Forelimb muscle (tissue), 1 donor: ENCODE data around the gene KRT33B. TPM values are rescaled to one million over a fixed set of nuclear protein-coding genes. Genes with fewer than 3 reads are reported as not detected.
"Not testable (repeated sequence)": the region's sequence is repeated elsewhere in the genome, so short reads cannot be mapped to it uniquely, and the experiment has no call there.

Source experiments
- DNase-seq: peaks from one replicate; pipeline ENCODE4 v3.0.0-alpha.2; 2013; ENCODE audit warnings: low read depth
- polyA plus RNA-seq: library from polyadenylated mRNA; unstranded; fragments of 120-200 nt; gene quantifications from one replicate; pipeline ENCODE4 v1.2.1, GENCODE V29; 2013; ENCODE audit not compliant: insufficient read length

The KRT33B gene
- polyA plus RNA-seq, 1 donor = not detected

- DNase-seq = no peak
Measured at GRCh38 chr17:41347869-41348760, 21.5 kb downstream of the KRT33B start.

DNA sequence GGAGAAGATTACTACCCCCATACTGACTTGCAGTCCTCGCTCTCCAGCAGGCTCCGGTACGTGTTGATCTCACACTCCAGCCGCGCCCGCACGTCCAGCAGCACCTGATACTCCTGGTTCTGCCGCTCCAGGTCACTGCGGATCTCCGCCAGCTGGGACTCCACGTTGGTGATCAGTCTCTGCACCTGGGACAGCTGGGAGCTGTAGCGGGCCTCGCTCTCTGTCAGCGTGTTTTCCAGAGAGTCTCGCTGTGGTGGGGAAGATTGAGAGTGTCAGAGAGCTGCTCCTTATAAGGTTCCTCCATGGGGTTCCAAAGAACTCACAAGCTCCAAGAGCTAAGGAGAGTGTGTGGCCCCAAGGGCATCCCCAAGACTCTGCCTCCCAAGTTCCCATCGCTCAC lies 23.2 kb downstream of the KRT33B start:
- not testable (repeated sequence) for DNase-seq

GRCh38 chr17:41345992-41346391 lies 23.6 kb downstream of the KRT33B start:
- DNase-seq = no peak

GRCh38 chr17:41343029-41343428 lies 26.6 kb downstream of the KRT33B start:
- DNase-seq = no peak

DNA sequence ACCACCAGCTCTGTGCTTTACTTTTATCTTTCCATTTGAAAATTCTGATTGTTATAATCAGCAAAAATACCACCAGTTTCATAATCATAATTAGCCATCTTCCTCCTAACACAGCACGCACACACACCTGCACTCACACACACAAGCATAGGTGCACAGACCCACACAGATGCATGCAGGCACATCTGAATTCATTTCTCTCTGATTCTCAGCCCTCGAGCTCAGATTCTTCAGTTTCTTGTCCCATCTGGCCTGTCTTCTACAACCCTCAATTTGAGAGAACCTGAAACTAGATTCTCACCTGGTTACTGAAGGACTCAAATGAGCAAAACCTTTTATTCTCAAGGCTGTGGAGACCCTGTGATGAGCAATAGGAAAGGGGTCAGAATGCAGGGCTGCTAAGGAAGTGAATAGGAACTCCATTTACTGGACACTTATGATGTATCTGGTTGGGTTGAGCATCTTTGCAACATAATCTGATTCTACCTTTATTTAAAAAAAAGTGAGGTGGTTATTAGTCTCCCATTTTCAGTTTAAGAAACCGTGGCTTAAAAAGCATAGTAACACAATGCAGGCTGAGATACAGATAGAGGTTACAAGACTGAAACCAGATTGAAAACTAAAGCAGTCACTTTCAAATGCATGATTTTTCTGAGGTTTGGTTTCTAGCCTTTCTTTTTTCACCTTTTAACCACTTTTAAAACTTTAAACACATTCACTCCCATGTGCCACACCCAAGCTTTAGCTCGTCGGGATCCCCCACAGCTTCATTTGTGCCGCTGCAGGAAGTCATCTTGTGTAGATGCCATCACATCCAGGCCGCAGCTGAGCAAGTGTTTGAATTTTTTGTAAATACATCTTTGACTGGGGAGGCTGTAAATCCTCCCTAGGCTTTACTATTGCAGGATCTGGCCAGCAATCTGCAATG lies 28.4 kb downstream of the KRT33B start:
- no peak for DNase-seq

GRCh38 chr17:41340494-41340893 lies 29.1 kb downstream of the KRT33B start:
- no peak for DNase-seq

- no peak for DNase-seq
Measured at GRCh38 chr17:41339571-41340172, 29.9 kb downstream of the KRT33B start.

DNA sequence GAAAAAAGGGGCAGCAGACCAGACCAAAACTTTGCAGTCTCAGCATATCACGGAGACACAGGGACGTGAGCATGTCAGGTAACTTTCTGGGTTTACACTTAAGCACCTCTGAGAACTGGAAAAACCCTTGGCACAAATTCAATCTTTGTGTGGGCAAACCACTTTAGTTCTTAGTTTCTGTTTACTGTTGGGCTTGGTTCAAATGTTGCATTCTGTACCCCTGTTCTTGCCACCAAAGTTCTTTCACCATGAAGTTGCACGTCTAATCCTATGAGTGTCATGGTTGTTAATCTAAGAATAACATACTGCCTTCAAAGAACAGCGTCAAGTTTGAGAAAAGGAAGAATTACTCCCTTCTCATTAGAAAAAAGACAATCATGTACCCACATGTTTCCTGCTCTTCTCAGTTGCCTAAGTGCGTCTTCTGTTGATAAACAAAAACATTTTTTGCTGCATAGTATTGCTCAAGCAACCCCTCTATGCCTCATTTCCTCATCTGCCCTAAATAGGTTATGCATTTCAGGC lies 30.6 kb downstream of the KRT33B start:
- DNase-seq = no peak

GRCh38 chr17:41335747-41336146 lies 33.9 kb downstream of the KRT33B start:
- DNase-seq = no peak

DNA sequence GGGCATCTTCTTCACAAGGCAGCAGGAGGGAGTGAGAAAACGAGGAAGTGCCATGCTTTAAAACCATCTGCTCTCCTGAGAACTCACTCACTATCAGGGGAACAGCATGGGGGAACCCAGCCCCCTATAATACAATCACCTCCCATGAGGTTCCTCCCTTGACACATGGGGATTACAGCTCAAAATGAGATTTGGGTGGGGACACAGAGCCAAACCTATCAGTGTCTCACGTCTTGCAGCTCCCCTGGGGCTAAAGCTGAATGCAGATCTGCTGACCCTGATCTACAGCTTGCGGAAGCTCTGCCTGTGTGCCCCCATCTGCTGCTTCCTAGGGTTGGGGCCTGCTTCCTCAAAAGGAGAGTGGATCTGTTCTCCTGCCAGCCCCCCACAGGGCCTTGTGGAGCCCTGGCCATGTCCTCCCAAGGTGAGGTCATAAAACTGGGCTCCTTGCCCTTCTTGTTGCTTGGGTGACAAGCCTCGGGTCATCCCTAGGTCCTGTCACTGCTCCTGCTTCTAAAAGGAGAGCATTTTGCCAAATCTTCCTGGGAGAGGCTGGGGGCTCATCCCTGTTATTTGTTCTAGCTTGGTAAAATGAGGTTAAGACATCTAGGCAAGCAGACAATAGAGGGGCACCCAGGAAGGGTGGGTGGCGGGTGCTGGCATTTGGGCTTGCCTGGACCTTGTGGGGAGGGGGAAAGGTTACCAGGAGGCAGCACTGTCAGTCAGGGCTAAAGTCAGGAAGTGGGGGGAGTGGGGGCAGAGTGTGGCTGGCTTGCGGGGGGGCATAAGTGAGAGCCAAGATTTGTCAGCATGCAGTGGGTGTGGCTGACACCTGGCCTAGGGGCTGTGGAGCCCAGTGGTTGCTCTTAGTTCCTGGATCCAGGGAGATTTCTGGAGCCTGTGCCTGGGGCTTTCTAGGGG lies 35.0 kb downstream of the KRT33B start:
- DNase-seq = no peak

- no peak for DNase-seq
Measured at GRCh38 chr17:41333836-41334235, 35.8 kb downstream of the KRT33B start.

GRCh38 chr17:41333098-41333497 lies 36.5 kb downstream of the KRT33B start:
- no peak for DNase-seq

- DNase-seq = no peak
Measured at GRCh38 chr17:41332239-41332638, 37.4 kb downstream of the KRT33B start.

DNA sequence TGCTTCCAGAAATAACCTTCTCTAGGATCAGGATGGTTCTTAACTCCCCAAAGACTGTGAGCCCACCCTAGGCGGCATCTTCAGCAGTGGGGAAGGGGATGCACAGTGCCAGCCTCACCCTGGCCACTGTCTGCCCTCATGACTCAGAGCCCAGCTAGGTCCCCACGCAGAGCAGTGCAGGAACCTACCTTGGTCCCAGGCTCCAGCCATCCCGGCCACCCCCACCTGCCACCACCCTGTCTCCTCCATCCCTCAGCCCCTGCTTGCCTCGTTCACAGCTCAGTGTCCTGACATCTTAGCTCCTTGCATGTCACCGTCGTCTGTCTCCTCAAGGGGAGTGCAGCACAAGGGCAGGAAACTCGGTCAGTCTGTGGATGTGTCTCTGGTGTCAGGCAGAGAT lies 38.0 kb downstream of the KRT33B start:
- no peak for DNase-seq

DNA sequence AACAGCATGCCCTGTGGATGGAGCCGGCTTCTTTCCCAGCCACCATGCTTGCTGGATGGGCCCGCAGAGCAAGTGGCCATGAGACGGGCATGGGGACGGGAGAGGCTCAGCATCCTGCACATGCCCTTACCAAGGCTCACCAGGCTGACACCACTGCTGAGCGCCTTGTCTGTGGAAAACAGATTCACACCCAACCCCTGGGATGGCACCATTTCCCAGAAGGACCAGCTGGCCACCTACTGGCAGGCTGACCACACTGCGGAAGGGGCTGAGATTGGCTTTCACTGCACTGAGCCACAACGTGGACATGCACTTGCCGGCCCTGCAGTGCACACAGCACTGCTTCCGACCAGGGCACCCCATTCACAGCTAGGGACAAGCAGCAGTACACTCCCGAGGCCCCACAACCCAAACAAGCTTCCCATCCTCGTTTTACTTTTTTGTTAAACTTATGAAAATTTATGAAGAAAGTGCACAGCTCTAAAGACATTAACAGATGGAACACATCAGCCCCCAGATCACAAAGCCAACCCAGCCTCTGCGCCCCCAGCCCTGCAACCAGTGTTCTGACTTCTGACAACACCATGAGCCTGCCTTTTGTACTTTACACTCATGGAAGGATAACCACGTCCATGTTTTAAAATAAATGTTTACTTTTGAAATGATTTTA lies 40.2 kb downstream of the KRT33B start:
- DNase-seq = no peak

GRCh38 chr17:41328207-41328606 lies 41.4 kb downstream of the KRT33B start:
- no peak for DNase-seq

- no peak for DNase-seq
Measured at GRCh38 chr17:41327411-41328120, 42.0 kb downstream of the KRT33B start.

DNA sequence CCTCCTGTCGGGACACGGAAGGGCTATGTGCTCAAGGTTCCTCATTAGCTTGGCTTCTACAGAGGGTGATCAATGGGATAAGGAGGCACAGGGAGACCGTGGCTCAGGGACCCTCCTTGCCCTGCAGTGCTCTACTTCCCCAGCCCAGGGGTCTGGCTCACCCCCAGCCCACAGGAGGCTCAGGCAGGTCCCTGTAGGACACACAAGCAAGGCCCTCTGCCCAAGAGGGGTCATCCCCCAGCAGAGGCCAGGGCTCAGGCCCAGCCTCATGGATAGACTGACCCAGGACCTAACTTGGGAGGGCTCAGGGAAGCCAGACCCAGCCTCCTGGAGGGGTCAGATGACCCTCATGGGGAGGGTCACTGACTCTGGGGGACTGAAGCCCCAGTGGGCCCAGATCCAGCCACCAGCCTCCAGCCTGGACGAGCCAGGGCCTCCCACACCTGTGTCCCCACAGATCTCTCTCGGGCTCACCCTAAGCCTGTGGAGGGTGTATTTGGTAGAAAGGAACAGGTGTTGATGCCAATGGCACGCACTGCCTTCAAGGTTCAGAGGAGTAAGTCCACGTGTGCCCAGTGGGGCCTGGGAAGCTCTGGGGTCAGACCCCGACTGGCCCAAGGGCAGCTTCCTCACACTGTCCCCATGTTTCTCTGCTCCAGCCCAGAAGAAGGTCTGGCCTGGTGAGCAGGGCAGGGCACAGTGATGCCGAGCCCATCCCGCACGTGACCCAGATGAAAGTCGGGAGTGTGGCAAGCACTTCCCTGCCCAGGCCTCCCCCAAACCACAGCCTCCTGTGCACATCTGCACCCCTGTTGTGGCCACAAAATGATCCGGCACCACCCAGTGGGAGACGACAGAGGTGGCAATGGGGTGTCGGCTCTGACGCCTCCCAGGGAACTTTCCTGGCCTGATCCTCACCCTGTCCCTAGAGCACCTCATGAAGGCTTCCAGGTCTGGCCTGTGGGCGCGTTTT lies 43.2 kb downstream of the KRT33B start:
- DNase-seq = no peak
